ENCODE data around the gene SPIRE1.

DNA sequence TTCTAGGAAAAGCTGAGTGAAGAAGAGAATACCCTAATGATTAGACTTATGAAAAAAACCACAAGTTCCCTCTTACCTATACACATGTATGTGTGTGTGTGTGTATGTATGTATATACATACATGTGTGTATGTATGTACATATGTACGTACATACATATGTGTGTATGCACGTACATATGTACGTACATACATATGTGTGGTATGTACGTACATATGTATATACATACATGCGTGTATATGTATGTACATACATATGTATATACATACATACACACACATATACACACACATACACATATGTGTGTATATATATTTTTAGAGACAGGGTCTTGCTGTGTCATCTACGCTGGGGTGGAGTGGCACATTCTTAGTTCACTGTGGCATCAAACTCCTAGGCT, 196.6 kb downstream of the SPIRE1 start:
- TF ChIP-seq, protein P1, sequence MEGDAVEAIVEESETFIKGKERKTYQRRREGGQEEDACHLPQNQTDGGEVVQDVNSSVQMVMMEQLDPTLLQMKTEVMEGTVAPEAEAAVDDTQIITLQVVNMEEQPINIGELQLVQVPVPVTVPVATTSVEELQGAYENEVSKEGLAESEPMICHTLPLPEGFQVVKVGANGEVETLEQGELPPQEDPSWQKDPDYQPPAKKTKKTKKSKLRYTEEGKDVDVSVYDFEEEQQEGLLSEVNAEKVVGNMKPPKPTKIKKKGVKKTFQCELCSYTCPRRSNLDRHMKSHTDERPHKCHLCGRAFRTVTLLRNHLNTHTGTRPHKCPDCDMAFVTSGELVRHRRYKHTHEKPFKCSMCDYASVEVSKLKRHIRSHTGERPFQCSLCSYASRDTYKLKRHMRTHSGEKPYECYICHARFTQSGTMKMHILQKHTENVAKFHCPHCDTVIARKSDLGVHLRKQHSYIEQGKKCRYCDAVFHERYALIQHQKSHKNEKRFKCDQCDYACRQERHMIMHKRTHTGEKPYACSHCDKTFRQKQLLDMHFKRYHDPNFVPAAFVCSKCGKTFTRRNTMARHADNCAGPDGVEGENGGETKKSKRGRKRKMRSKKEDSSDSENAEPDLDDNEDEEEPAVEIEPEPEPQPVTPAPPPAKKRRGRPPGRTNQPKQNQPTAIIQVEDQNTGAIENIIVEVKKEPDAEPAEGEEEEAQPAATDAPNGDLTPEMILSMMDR (IDR thresholded peaks at IDR 0.05; ENCODE audit: low read depth, low read length) = no peak
- no peak for TF ChIP-seq POLR2A (IDR thresholded peaks at IDR 0.05; ENCODE audit: extremely low read depth, insufficient read length)

Data from NB4 (cell line).